ENCODE measurements around the gene PIK3R1.
"Not testable (repeated sequence)": the region's sequence is repeated elsewhere in the genome, so short reads cannot be mapped to it uniquely, and the experiment has no call there.

The PIK3R1 gene

GRCh38 chr5:68191083-68191791 lies 24.3 kb upstream of the PIK3R1 start:
- intact Hi-C loops (cut with DNase I) = no loop called here
- DNase-seq = no peak

- no peak for DNase-seq
- intact Hi-C loops (cut with DNase I) = no loop called here
Measured at GRCh38 chr5:68192679-68193060, 22.9 kb upstream of the PIK3R1 start.

GRCh38 chr5:68193481-68194036 lies 22.0 kb upstream of the PIK3R1 start:
- DNase-seq = no peak
- intact Hi-C loops (cut with DNase I) = no loop called here

GRCh38 chr5:68194386-68194785 lies 21.2 kb upstream of the PIK3R1 start:
- no peak for DNase-seq
- intact Hi-C loops (cut with DNase I) = no loop called here

GRCh38 chr5:68195137-68195536 lies 20.4 kb upstream of the PIK3R1 start:
- DNase-seq = no peak
- intact Hi-C loops (cut with DNase I) = no loop called here

GRCh38 chr5:68196876-68197275 lies 18.7 kb upstream of the PIK3R1 start:
- DNase-seq = peak in 1 of 10 donors; percentile 13
- intact Hi-C loops (cut with DNase I) = no loop called here

GRCh38 chr5:68200288-68200687 lies 15.3 kb upstream of the PIK3R1 start:
- intact Hi-C loops (cut with DNase I) = no loop called here

GRCh38 chr5:68210654-68211053 lies 4.9 kb upstream of the PIK3R1 start:
- intact Hi-C loops (cut with DNase I) = loop anchor here (10.0 kb wide), 1 partner anchor 126 kb away; no protein-coding TSS in a partner anchor
- DNase-seq = not testable (repeated sequence)

More at GRCh38 chr5:68200288-68200687, 15.3 kb upstream of the PIK3R1 start:
- DNase-seq = no peak

- peak in 2 of 10 donors; percentile 69 to 84 for DNase-seq
- intact Hi-C loops (cut with DNase I) = loop anchor here (1.0 to 10.0 kb wide), 4 partner anchors 27 to 130 kb away; no protein-coding TSS in a partner anchor
Measured at GRCh38 chr5:68214482-68215207, 911 bp upstream of the PIK3R1 start.

GRCh38 chr5:68215898-68216244 lies 315 bp downstream of the PIK3R1 start:
- DNase-seq = no peak
- intact Hi-C loops (cut with DNase I) = loop anchor here (1.0 to 10.0 kb wide), 4 partner anchors 29 to 131 kb away; no protein-coding TSS in a partner anchor

GRCh38 chr5:68216245-68217046 lies 890 bp downstream of the PIK3R1 start:
- intact Hi-C loops (cut with DNase I) = loop anchor here (5.0 to 10.0 kb wide), 2 partner anchors 36 to 132 kb away; no protein-coding TSS in a partner anchor

GRCh38 chr5:68217047-68217355 lies 1.4 kb downstream of the PIK3R1 start:
- intact Hi-C loops (cut with DNase I) = loop anchor here (5.0 to 10.0 kb wide), 2 partner anchors 35 to 132 kb away; no protein-coding TSS in a partner anchor
- DNase-seq = no peak

More at GRCh38 chr5:68216245-68217046, 890 bp downstream of the PIK3R1 start:
- peak; percentile 39 to 91 (median 57) for DNase-seq

- DNase-seq = no peak
- intact Hi-C loops (cut with DNase I) = loop anchor here (5.0 to 10.0 kb wide), 2 partner anchors 35 to 133 kb away; no protein-coding TSS in a partner anchor
Measured at GRCh38 chr5:68217528-68217927, 2.0 kb downstream of the PIK3R1 start.

- intact Hi-C loops (cut with DNase I) = loop anchor here (5.0 to 10.0 kb wide), 2 partner anchors 33 to 134 kb away; no protein-coding TSS in a partner anchor
- DNase-seq = no peak
Measured at GRCh38 chr5:68219161-68219816, 3.7 kb downstream of the PIK3R1 start.

GRCh38 chr5:68220260-68220659 lies 4.7 kb downstream of the PIK3R1 start:
- intact Hi-C loops (cut with DNase I) = no loop called here
- no peak for DNase-seq

- intact Hi-C loops (cut with DNase I) = no loop called here
Measured at GRCh38 chr5:68220914-68221313, 5.4 kb downstream of the PIK3R1 start.

GRCh38 chr5:68221488-68221887 lies 5.9 kb downstream of the PIK3R1 start:
- no peak for DNase-seq
- intact Hi-C loops (cut with DNase I) = no loop called here

More at GRCh38 chr5:68220914-68221313, 5.4 kb downstream of the PIK3R1 start:
- no peak for DNase-seq

- intact Hi-C loops (cut with DNase I) = no loop called here
- no peak for DNase-seq
Measured at GRCh38 chr5:68222310-68222709, 6.8 kb downstream of the PIK3R1 start.

- intact Hi-C loops (cut with DNase I) = no loop called here
- DNase-seq = no peak
Measured at GRCh38 chr5:68222824-68223354, 7.3 kb downstream of the PIK3R1 start.

- no peak for DNase-seq
- intact Hi-C loops (cut with DNase I) = no loop called here
Measured at GRCh38 chr5:68223904-68224303, 8.3 kb downstream of the PIK3R1 start.
